ENCODE measurements around the gene TRIM36.

GRCh38 chr5:115160975-115161475 is 8.7 kb downstream of the TRIM36 start:
- TF ChIP-seq CTCF (IDR thresholded peaks at IDR 0.05) (no peak), POLR2A (IDR thresholded peaks at IDR 0.05) (no peak), POLR2AphosphoS5 (IDR thresholded peaks at IDR 0.05) (no peak)
